ENCODE data around the gene KDF1.

DNA sequence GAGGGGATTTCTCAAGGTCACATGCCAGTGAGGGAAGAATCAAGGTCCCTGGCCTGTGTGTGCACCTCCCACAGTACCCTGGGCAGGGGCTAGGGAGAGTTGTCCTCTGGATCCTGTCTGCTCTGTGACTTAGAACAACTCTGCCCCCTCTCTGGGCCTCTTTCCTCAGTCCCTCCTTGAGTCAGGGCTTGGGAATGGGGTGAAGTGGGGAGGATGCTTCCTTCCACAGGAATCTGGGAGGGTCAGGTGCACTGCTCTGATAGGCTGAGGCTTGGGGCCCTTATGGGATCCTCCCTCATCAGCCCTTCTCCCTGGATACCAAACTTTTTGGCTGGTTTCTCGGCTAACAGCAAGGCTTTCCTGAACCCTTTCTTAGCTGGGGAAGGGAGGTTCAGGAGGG lies 35.8 kb upstream of the KDF1 start:
- TF ChIP-seq EP300 (IDR thresholded peaks at IDR 0.05) (no peak), POLR2A (IDR thresholded peaks at IDR 0.05) (no peak)

All from gastroesophageal sphincter (tissue), 2 donors.